GM18526 (cell line): Measurements from ENCODE around the gene LMOD1.

Experiments
- POLR2A ChIP-seq: IDR thresholded peaks from 3 replicates; pipeline ENCODE4 v1.6.1; 2011; ENCODE audit not compliant: insufficient read length; ENCODE audit errors: extremely low read depth

The LMOD1 gene

GRCh38 chr1:201933840-201934430 lies 12.4 kb downstream of the LMOD1 start:
- TF ChIP-seq POLR2A: no peak

- no peak for TF ChIP-seq POLR2A
Measured at GRCh38 chr1:201930803-201931202, 15.5 kb downstream of the LMOD1 start.

- TF ChIP-seq POLR2A: no peak
Measured at GRCh38 chr1:201930137-201930536, 16.2 kb downstream of the LMOD1 start.

- no peak for TF ChIP-seq POLR2A
Measured at GRCh38 chr1:201928266-201928665, 18.1 kb downstream of the LMOD1 start.

- TF ChIP-seq POLR2A: no peak
Measured at GRCh38 chr1:201925981-201926645, 20.2 kb downstream of the LMOD1 start.

- no peak for TF ChIP-seq POLR2A
Measured at GRCh38 chr1:201925301-201925567, 21.1 kb downstream of the LMOD1 start.

- no peak for TF ChIP-seq POLR2A
Measured at GRCh38 chr1:201921952-201922558, 24.3 kb downstream of the LMOD1 start.

GRCh38 chr1:201918343-201918742 lies 28.0 kb downstream of the LMOD1 start:
- TF ChIP-seq POLR2A: no peak

- TF ChIP-seq POLR2A: no peak
Measured at GRCh38 chr1:201917362-201918033, 28.9 kb downstream of the LMOD1 start.

- TF ChIP-seq POLR2A: no peak
Measured at GRCh38 chr1:201916649-201917249, 29.6 kb downstream of the LMOD1 start.

- TF ChIP-seq POLR2A: no peak
Measured at GRCh38 chr1:201914456-201915235, 31.7 kb downstream of the LMOD1 start.

GRCh38 chr1:201912832-201913231 lies 33.5 kb downstream of the LMOD1 start:
- no peak for TF ChIP-seq POLR2A

- no peak for TF ChIP-seq POLR2A
Measured at GRCh38 chr1:201911826-201912571, 34.3 kb downstream of the LMOD1 start.

GRCh38 chr1:201907621-201908020 lies 38.7 kb downstream of the LMOD1 start:
- no peak for TF ChIP-seq POLR2A
